GM21619 (cell line): ENCODE measurements around the gene AQP3.
A peak's percentile ranks its signal among the peaks of the same experiment; 100 is the strongest.
"Not testable (repeated sequence)": the region's sequence is repeated elsewhere in the genome, so short reads cannot be mapped to it uniquely, and the experiment has no call there.

ENCODE experiments used
- ATAC-seq: cut with Tn5 transposase; IDR thresholded peaks from one replicate; pipeline ENCODE4 v1.9.1; 2021; ENCODE audit not compliant: unreplicated experiment

AQP3 gene

GRCh38 chr9:33416996-33417395, 30.4 kb downstream of the AQP3 start:
- no peak for ATAC-seq

GRCh38 chr9:33415501-33416038, 31.8 kb downstream of the AQP3 start:
- peak; percentile 56 for ATAC-seq

GRCh38 chr9:33414889-33415500, 32.4 kb downstream of the AQP3 start:
- no peak for ATAC-seq

- ATAC-seq: no peak
These were observed 33.1 kb downstream of the AQP3 start for GRCh38 chr9:33414268-33414667.

GRCh38 chr9:33408087-33408486, 39.3 kb downstream of the AQP3 start:
- no peak for ATAC-seq

- ATAC-seq: no peak
These were observed 40.3 kb downstream of the AQP3 start for GRCh38 chr9:33407061-33407460.

GRCh38 chr9:33404788-33405362, 42.5 kb downstream of the AQP3 start:
- no peak for ATAC-seq

- ATAC-seq: no peak
These were observed 43.2 kb downstream of the AQP3 start for GRCh38 chr9:33403941-33404787.

- not testable (repeated sequence) for ATAC-seq
These were observed 45.0 kb downstream of the AQP3 start, which contains the start of gene AQP7 for GRCh38 chr9:33402371-33402770. Gene AQP7, minus strand, starts transcription at chr9:33402568. Its CDS starts 1,306 bp downstream, at chr9:33401262.

GRCh38 chr9:33401809-33402208, 45.6 kb downstream of the AQP3 start:
- ATAC-seq: not testable (repeated sequence)

- ATAC-seq: not testable (repeated sequence)
These were observed 48.3 kb downstream of the AQP3 start for GRCh38 chr9:33399047-33399446.

- not testable (repeated sequence) for ATAC-seq
These were observed 49.6 kb downstream of the AQP3 start for GRCh38 chr9:33397801-33398200.

- not testable (repeated sequence) for ATAC-seq
These were observed 52.1 kb downstream of the AQP3 start for GRCh38 chr9:33395159-33395879.

- not testable (repeated sequence) for ATAC-seq
These were observed 53.4 kb downstream of the AQP3 start for GRCh38 chr9:33393986-33394385.

GRCh38 chr9:33393581-33393980, 53.8 kb downstream of the AQP3 start:
- no peak for ATAC-seq

GRCh38 chr9:33392591-33393021, 54.8 kb downstream of the AQP3 start:
- ATAC-seq: not testable (repeated sequence)
